Muscle of leg (tissue), 11 donors: ENCODE data around the gene KDM4B. TPM values are rescaled to one million over a fixed set of nuclear protein-coding genes. Genes with fewer than 3 reads are reported as not detected.

Experiments used
- DNase-seq: peaks from one replicate; pipeline ENCODE4 v3.0.0; 2013
- H3K27ac ChIP-seq: one replicate; pipeline ENCODE4 v1.5.1; 2013; ENCODE audit warnings: mild to moderate bottlenecking, low read length, control low read depth
- H3K27me3 ChIP-seq: one replicate; pipeline ENCODE4 v1.6.1; 2013; ENCODE audit warnings: low read length; ENCODE audit not compliant: control insufficient read depth, insufficient read depth
- H3K36me3 ChIP-seq: one replicate; pipeline ENCODE4 v1.6.1; 2013; ENCODE audit warnings: low read length; ENCODE audit not compliant: control insufficient read depth, insufficient read depth
- H3K4me1 ChIP-seq: one replicate; pipeline ENCODE4 v1.6.1; 2013; ENCODE audit warnings: low read length; ENCODE audit not compliant: control insufficient read depth, insufficient read depth
- H3K4me3 ChIP-seq: one replicate; pipeline ENCODE4 v1.5.1; 2013; ENCODE audit warnings: low read length, control low read depth
- H3K9me3 ChIP-seq: replicated peaks from 2 replicates; pipeline ENCODE4 v1.6.1; 2013; ENCODE audit warnings: low read depth, low read length; ENCODE audit not compliant: control insufficient read depth
- WGBS: methylation state at CpG from one replicate; pipeline ENCODE4 v1.1.5; 2013; ENCODE audit warnings: missing lambda C conversion rate; ENCODE audit not compliant: insufficient coverage; 5-methylcytosine and 5-hydroxymethylcytosine counted together
- polyA plus RNA-seq, 8 donors: library from polyadenylated mRNA; unstranded; fragments of 120-200 nt; gene quantifications; one replicate each; pipeline versions ENCODE4 v1.2.1 to v1.2.3, GENCODE V29; 2013; ENCODE audit warnings: inconsistent platforms in 1 of 8, low replicate concordance in 1 of 8; ENCODE audit not compliant: insufficient read length in 8 of 8, insufficient read depth in 1 of 8
- total RNA-seq: library from RNA; stranded (reverse); fragments of 120-200 nt; gene quantifications from one replicate; pipeline ENCODE4 v1.2.4, GENCODE V29; 2013

The KDM4B gene
- total and polyA plus RNA-seq, 9 donors: 8.1 to 22.3 (median 21.1) TPM

DNA sequence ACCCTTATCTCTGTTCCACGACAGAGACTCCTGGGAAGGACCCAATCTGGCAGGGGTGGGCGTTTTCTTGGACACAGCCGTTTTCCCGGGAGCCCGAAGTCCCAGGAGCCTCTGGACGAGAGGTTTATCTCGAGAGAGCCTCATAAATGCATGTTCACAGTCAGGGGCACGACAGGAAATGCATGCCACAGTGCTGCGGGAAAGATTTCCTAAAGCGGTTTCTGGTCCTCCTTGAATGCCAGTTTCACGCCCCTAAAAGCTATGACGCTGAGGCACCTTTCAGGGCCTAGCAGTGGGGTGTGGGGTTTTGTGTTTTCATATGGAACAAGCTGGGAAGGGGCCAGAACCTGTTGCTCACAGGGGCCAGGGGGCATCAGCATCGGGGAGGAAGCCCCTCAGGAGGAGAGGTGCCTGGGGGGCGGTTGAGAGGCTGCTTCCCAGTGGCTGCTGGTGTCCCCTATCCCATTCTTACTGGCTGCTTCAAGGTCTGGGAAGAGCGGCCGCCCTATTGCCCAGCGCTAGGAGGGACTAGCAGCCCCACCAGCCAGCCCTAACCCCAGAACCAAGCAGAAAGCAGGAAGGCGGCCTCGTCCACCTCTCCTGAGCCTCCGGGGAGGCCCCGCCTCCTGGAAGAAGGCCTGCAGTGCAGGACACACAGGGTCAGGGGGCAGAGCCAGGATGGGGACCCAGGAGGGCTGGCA lies 157.0 kb downstream of the KDM4B start:
- no peak for DNase-seq
- Histone ChIP-seq H3K4me1 (peaks cover 47% of the 10 kb centered on the region), H3K4me3 (no peak overlapping the region), H3K27me3 (no peaks in the 10 kb centered on the region), H3K9me3 (no peaks in the 10 kb centered on the region), H3K27ac (no peak overlapping the region), H3K36me3 (peaks cover 26% of the 10 kb centered on the region)
- 50% methylated on average over 14 of the region's 21 CpGs for WGBS

DNA sequence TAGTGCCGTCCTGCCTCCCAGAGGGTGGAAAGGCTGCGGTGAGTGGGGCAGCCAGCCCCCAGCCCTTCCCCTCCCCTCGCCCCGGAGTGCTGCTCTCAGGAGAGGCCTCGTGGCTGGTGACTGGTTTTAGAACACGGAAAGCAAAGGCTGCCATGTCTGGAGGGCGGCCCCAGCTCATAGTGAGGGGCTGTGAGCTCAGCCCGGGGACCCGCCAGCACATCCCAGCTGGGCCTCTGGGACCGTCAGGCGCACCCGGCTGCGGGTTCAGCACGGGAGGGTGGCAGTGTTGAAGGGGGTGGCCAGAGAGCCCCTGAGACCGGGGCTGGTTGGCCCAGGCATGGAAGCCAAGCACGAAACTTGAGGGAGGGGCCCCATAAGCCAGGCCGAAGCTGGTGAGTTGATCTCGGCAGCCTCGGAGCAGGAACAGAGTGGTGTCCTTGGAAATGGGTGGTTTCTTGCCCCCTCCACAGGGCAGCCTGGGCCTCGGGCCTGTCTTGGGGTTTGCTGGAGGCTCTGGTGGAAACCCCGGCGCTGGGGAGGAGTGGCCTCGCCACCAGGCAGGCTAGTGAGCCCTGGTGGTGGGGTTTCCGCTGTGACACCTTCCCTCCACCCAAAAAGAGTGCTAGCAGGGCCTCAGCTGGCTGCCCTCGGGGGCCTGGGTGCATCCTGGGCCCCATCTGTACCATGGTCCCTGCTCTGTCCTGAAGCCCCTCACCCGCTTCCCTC lies 157.7 kb downstream of the KDM4B start:
- H3K27me3 ChIP-seq: no peaks in the 10 kb centered on the region
- no peaks in the 10 kb centered on the region for H3K9me3 ChIP-seq
- H3K4me3 ChIP-seq: no peak overlapping the region
- DNase-seq: no peak
- H3K36me3 ChIP-seq: peaks cover 24% of the 10 kb centered on the region
- no peak overlapping the region for H3K27ac ChIP-seq
- 81% methylated on average over 22 of the region's 26 CpGs for WGBS
- peaks cover 51% of the 10 kb centered on the region for H3K4me1 ChIP-seq

DNA sequence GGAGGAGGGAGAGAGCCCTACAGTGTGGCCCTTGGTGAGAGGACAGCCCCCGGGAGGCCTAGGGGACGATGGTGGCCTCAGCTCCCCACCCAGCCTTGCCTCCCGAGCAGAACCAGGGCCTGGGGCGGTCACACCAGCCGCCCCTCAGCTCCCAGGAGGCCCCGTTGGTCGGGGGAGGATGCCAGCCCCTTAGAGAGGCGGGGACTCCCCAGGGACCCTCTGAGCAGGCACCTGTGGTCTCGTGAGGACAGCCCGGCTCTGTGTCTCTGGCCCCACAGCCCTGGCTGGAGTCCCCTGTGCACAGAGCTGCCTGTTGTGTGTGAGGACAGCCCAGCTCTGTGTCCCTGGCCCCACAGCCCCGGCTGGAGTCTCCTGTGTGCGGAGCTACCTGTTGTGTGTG lies 158.8 kb downstream of the KDM4B start:
- DNase-seq: no peak
- Histone ChIP-seq H3K4me1 (peaks cover 55% of the 10 kb centered on the region), H3K36me3 (peaks cover 25% of the 10 kb centered on the region), H3K9me3 (no peaks in the 10 kb centered on the region), H3K27me3 (no peaks in the 10 kb centered on the region), H3K4me3 (no peak overlapping the region), H3K27ac (no peak overlapping the region)
- 63% methylated on average over 9 of the region's 12 CpGs for WGBS

DNA sequence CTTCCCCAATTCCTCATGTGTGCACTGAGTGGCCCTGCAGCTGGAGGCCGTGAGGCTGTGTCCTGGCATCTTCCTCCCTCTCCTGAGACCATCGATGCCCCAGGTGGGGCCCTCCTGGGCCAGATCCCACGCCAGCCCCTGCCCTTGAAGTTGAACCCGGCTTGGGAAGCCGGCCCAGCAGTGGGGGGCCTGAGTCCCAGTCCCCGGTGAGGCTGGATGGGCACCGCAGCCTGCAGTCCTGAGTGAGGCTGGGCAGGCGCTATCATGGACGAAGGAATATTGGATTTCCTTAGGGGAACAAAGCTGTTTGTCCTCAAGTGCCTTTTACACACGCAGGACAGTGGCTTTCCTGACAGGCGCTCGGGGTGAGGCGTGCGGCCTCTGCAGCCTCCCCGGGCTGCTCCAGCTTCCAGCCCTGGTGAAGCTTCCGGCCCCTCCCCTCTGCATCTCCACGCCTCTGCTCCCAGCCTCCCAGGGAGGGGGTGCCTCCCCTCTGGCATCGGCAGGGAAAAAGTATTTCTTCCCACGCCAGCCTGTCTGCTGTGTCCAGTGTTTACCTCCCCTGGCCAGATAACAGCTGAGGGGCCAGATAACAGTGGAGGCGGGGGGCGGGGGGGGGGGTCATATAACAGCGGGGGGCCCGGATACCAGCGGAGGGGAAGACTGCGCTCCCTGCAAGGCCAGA lies 159.5 kb downstream of the KDM4B start:
- peak; percentile 79 for DNase-seq
- WGBS: 21% methylated on average over 19 of the region's 25 CpGs
- H3K36me3 ChIP-seq: peaks cover 21% of the 10 kb centered on the region
- H3K4me3 ChIP-seq: no peak overlapping the region
- no peaks in the 10 kb centered on the region for H3K9me3 ChIP-seq
- H3K4me1 ChIP-seq: peaks cover 55% of the 10 kb centered on the region
- H3K27me3 ChIP-seq: no peaks in the 10 kb centered on the region
- H3K27ac ChIP-seq: peak overlapping the region; percentile 29

DNA sequence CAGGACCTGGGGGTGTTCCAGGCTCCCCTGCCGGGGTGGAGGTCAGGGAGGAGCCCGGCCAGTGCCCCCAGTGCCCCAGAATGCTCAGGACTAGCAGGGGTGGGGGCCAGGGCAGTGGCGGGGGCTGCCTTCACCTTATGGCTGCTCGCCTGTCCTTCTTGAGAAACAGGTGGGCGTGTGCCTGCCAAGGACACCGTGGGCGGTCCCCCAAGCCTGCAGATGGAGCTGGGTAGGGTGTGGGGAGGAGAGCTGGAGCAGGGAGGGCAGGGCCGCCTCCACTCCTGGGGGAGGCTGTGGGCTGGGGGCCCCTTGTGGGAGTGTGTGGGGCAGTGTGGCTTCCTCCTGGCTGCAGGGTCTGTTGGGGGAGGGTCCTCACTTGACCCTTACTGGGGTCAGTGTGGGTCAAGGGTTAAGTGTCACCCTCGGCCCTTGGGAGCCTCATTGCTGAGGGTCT lies 160.1 kb downstream of the KDM4B start:
- Histone ChIP-seq H3K4me3 (no peak overlapping the region), H3K36me3 (peaks cover 22% of the 10 kb centered on the region), H3K4me1 (peaks cover 55% of the 10 kb centered on the region), H3K27ac (peak overlapping the region; percentile 29), H3K9me3 (no peaks in the 10 kb centered on the region), H3K27me3 (no peaks in the 10 kb centered on the region)
- 31% methylated on average over 9 of the region's 9 CpGs for WGBS
- DNase-seq: peak; percentile 64

DNA sequence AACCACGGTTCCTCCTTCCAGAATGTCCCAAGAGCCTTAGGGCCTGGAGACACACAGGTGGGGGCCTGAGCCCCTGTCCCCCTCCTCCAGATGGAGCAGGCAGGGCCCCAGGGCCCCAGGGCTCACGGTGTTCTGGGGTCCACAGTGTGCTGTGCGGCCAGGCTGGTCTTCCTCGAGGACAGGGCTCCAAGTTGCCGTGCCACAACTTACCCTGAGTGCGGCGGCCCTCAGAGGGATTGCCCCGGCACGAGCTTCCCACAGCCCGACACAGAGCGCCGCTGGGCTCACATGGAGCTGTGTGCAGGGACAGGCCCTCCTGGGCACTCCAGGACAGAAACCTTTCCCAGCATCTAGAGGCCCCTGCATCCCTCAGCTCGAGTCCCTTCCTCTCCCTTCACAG lies 160.8 kb downstream of the KDM4B start:
- no peaks in the 10 kb centered on the region for H3K27me3 ChIP-seq
- DNase-seq: no peak
- no peaks in the 10 kb centered on the region for H3K9me3 ChIP-seq
- no peak overlapping the region for H3K4me3 ChIP-seq
- no peak overlapping the region for H3K27ac ChIP-seq
- peaks cover 55% of the 10 kb centered on the region for H3K4me1 ChIP-seq
- peaks cover 29% of the 10 kb centered on the region for H3K36me3 ChIP-seq
- WGBS: 72% methylated on average over 13 of the region's 13 CpGs

DNA sequence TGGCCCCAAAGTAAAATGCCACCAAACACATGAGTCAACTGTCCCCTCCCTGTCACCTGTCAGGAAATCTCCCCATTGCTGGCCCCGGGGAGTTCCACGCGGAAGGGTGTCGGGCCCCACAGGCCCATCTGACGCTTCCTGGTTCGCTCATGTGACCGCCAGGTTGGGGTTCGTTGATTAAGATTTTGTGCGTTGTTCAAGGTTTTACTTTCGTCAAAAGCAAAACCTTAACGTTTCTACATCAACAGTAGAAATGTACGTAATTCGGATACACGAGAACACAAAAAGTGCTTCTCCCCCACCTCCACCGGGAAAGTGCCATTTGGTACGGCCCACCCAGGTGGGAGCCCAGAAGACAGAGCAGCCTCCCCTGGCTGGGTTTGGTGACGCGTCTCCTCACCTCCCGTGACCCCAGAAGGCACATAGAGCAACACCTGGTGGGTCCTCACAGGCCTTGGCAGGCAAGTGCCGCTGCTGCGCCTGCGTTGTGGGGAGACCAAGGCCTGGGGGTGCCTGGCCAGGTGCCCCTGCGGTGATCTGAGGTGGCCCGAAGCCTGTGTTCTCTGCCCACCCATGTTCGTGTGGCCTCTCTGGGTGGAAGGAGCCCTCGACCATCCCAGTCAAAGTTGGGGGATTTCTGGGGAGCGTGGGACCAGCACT lies 161.6 kb downstream of the KDM4B start:
- no peaks in the 10 kb centered on the region for H3K9me3 ChIP-seq
- peaks cover 35% of the 10 kb centered on the region for H3K36me3 ChIP-seq
- no peak for DNase-seq
- peaks cover 55% of the 10 kb centered on the region for H3K4me1 ChIP-seq
- WGBS: 84% methylated on average over 26 of the region's 27 CpGs
- no peaks in the 10 kb centered on the region for H3K27me3 ChIP-seq
- no peak overlapping the region for H3K27ac ChIP-seq
- H3K4me3 ChIP-seq: no peak overlapping the region

DNA sequence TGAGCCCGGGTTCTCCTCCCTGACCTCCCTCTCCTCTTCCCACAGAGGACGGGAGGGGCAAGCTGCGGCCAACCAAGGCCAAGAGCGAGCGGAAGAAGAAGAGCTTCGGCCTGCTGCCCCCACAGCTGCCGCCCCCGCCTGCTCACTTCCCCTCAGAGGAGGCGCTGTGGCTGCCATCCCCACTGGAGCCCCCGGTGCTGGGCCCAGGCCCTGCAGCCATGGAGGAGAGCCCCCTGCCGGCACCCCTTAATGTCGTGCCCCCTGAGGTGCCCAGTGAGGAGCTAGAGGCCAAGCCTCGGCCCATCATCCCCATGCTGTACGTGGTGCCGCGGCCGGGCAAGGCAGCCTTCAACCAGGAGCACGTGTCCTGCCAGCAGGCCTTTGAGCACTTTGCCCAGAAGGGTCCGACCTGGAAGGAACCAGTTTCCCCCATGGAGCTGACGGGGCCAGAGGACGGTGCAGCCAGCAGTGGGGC lies 162.2 kb downstream of the KDM4B start:
- Histone ChIP-seq H3K27ac (no peak overlapping the region), H3K4me3 (no peak overlapping the region), H3K4me1 (peaks cover 51% of the 10 kb centered on the region), H3K9me3 (no peaks in the 10 kb centered on the region), H3K36me3 (peaks cover 41% of the 10 kb centered on the region), H3K27me3 (no peaks in the 10 kb centered on the region)
- 61% methylated on average over 17 of the region's 21 CpGs for WGBS
- no peak for DNase-seq

DNA sequence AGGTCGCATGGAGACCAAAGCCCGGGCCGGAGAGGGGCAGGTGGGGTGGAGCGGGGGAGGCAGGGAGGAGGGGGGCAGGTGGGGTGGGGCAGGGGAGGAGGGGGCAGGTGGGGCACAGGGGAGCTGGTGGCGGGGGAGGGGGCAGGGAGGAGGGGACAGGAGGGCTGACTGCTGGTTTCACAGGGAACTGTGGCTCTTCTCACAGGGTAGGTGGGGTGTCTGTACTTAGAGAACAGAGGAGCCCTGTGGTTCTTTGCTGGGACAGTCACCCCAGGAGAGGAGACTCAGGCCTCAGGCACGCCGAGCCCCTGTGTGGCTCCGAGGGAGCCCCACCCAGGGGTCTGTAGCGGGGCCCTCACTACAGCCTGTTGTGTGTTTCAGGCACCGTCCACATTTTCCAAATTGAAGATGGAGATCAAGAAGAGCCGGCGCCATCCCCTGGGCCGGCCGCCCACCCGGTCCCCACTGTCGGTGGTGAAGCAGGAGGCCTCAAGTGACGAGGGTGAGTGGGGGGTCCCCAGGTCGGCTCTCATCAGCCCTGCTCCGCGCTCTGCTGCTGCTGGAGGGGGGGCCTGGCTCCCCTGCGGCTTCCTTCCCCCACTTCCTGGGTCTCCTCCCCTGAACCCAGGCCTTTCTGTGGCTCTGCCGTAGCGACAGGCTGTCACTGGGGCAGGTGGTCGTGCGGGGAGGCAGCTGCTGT lies 162.7 kb downstream of the KDM4B start:
- Histone ChIP-seq H3K27ac (no peak overlapping the region), H3K9me3 (no peaks in the 10 kb centered on the region), H3K4me3 (no peak overlapping the region), H3K4me1 (peaks cover 45% of the 10 kb centered on the region), H3K36me3 (peaks cover 47% of the 10 kb centered on the region), H3K27me3 (no peaks in the 10 kb centered on the region)
- 57% methylated on average over 17 of the region's 25 CpGs for WGBS
- DNase-seq: no peak
